Smooth muscle cell (in vitro differentiated cells): ENCODE data around the gene REG4. TPM values are rescaled to one million over a fixed set of nuclear protein-coding genes. Genes with fewer than 3 reads are reported as not detected.

Source experiments
- DNase-seq: peaks from one replicate; lab custom pipeline; 2025; ENCODE audit not compliant: unreplicated experiment; lab: John Stamatoyannopoulos, UW
- H2AFZ ChIP-seq: fragments of 200-600 bp; sonication (generic); 2 replicates; pipeline ENCODE4 v1.6.0; 2016; ENCODE audit warnings: antibody characterized with exemption, low read depth, mild to moderate bottlenecking
- H3F3A ChIP-seq: fragments of 200-600 bp; sonication (generic); 2 replicates; pipeline ENCODE4 v1.6.0; 2017; ENCODE audit warnings: antibody characterized with exemption, low read depth
- H3K27ac ChIP-seq: fragments of 200-600 bp; sonication (generic); 2 replicates; pipeline ENCODE4 v1.5.1; 2016; ENCODE audit warnings: low read depth, mild to moderate bottlenecking
- H3K27me3 ChIP-seq: fragments of 200-600 bp; sonication (generic); 2 replicates; pipeline ENCODE4 v1.6.1; 2016; ENCODE audit warnings: low read depth, mild to moderate bottlenecking
- H3K36me3 ChIP-seq: fragments of 200-600 bp; sonication (generic); 2 replicates; pipeline ENCODE4 v1.5.1; 2016; ENCODE audit warnings: low read depth
- H3K4me1 ChIP-seq: fragments of 200-600 bp; sonication (generic); 2 replicates; pipeline ENCODE4 v1.5.1; 2016; ENCODE audit warnings: low read depth
- H3K4me2 ChIP-seq: fragments of 200-600 bp; sonication (generic); 2 replicates; pipeline ENCODE4 v1.6.0; 2016; ENCODE audit warnings: mild to moderate bottlenecking
- H3K4me3 ChIP-seq: fragments of 200-600 bp; sonication (generic); 2 replicates; pipeline ENCODE4 v1.5.1; 2016; ENCODE audit warnings: mild to moderate bottlenecking
- H3K79me2 ChIP-seq: fragments of 200-600 bp; sonication (generic); 2 replicates; pipeline ENCODE4 v1.6.0; 2016; ENCODE audit warnings: low read depth, mild to moderate bottlenecking
- H3K9ac ChIP-seq: fragments of 200-600 bp; sonication (generic); 2 replicates; pipeline ENCODE4 v1.6.0; 2016; ENCODE audit warnings: low read depth
- H3K9me3 ChIP-seq: fragments of 200-600 bp; sonication (generic); replicated peaks from 2 replicates; pipeline ENCODE4 v1.5.1; 2016; ENCODE audit warnings: low read depth
- H4K20me1 ChIP-seq: fragments of 200-600 bp; sonication (generic); 2 replicates; pipeline ENCODE4 v1.6.0; 2016; ENCODE audit warnings: low read depth
- CTCF ChIP-seq: fragments of 200-600 bp; sonication (generic); IDR thresholded peaks from 2 replicates; pipeline ENCODE4 v1.5.1; 2017; ENCODE audit warnings: borderline replicate concordance, mild to moderate bottlenecking, antibody characterized with exemption; ENCODE audit not compliant: insufficient read depth, poor library complexity, severe bottlenecking
- WGBS: methylation state at CpG from one replicate; pipeline ENCODE4 v1.1.7; 2016; ENCODE audit warnings: low lambda C conversion rate; 5-methylcytosine and 5-hydroxymethylcytosine counted together
- polyA plus RNA-seq: library from polyadenylated mRNA; unstranded; fragments of >200 nt; fragmentation: Nextera tagmentation; extraction: Ambion mirVana; gene quantifications from 2 replicates; pipeline ENCODE4 v1.2.1, GENCODE V29; 2016
- total RNA-seq: library from RNA; depleted of rRNA; stranded (reverse); fragments of >200 nt; gene quantifications from 2 replicates; pipeline ENCODE4 v1.2.3, GENCODE V29; 2014

The REG4 gene
- total and polyA plus RNA-seq, 2 experiments from 2014 or later = not detected

- Histone ChIP-seq H3K27me3 (peaks cover 8% of the 10 kb centered on the region), H3K4me2 (no peak overlapping the region), H3K4me1 (no peaks in the 10 kb centered on the region), H3F3A (peaks cover 8% of the 10 kb centered on the region), H3K79me2 (no peaks in the 10 kb centered on the region), H3K9ac (no peak overlapping the region), H2AFZ (no peak overlapping the region), H3K27ac (no peak overlapping the region), H4K20me1 (no peaks in the 10 kb centered on the region), H3K4me3 (no peak overlapping the region), H3K9me3 (no peaks in the 10 kb centered on the region), H3K36me3 (no peaks in the 10 kb centered on the region)
- no peak for TF ChIP-seq CTCF
- DNase-seq = no peak
- WGBS = 85% methylated on average over 2 of the region's 2 CpGs
Measured at GRCh38 chr1:119811985-119812557, 811 bp upstream of the REG4 start.

- Histone ChIP-seq H3K27ac (no peak overlapping the region), H3K9ac (no peak overlapping the region), H3K9me3 (no peaks in the 10 kb centered on the region), H3K27me3 (peaks cover 12% of the 10 kb centered on the region), H3K4me1 (no peaks in the 10 kb centered on the region), H4K20me1 (no peaks in the 10 kb centered on the region), H3K4me3 (no peak overlapping the region), H3K79me2 (no peaks in the 10 kb centered on the region), H3K36me3 (no peaks in the 10 kb centered on the region), H2AFZ (no peak overlapping the region), H3K4me2 (peak overlapping the region; percentile 31), H3F3A (no peaks in the 10 kb centered on the region)
- peak; percentile 96 for TF ChIP-seq CTCF
- no peak for DNase-seq
- WGBS = 6% methylated on average over 6 of the region's 6 CpGs
Measured at GRCh38 chr1:119808972-119809550, 2.2 kb downstream of the REG4 start.

- Histone ChIP-seq H3K79me2 (no peaks in the 10 kb centered on the region), H3K27me3 (peaks cover 12% of the 10 kb centered on the region), H3K9me3 (no peaks in the 10 kb centered on the region), H4K20me1 (no peaks in the 10 kb centered on the region), H3F3A (no peaks in the 10 kb centered on the region), H3K4me1 (no peaks in the 10 kb centered on the region), H3K27ac (no peak overlapping the region), H3K9ac (no peak overlapping the region), H3K36me3 (no peaks in the 10 kb centered on the region), H3K4me2 (no peak overlapping the region), H3K4me3 (no peak overlapping the region), H2AFZ (no peak overlapping the region)
- 58% methylated on average over 3 of the region's 3 CpGs for WGBS
- no peak for TF ChIP-seq CTCF
- DNase-seq = no peak
Measured at GRCh38 chr1:119808491-119808890, 2.8 kb downstream of the REG4 start.

GRCh38 chr1:119806489-119806888 lies 4.8 kb downstream of the REG4 start:
- no peaks in the 10 kb centered on the region for H3K79me2 ChIP-seq
- no peak overlapping the region for H3K4me3 ChIP-seq
- no peaks in the 10 kb centered on the region for H3K9me3 ChIP-seq
- no peaks in the 10 kb centered on the region for H4K20me1 ChIP-seq
- no peaks in the 10 kb centered on the region for H3K36me3 ChIP-seq
- no peak overlapping the region for H3K27ac ChIP-seq
- WGBS = 79% methylated on average over 4 of the region's 4 CpGs
- no peak overlapping the region for H3K9ac ChIP-seq
- TF ChIP-seq CTCF = no peak
- no peaks in the 10 kb centered on the region for H3F3A ChIP-seq
- no peak overlapping the region for H3K4me2 ChIP-seq
- H2AFZ ChIP-seq = no peak overlapping the region
- H3K27me3 ChIP-seq = peaks cover 12% of the 10 kb centered on the region
- no peak for DNase-seq
- H3K4me1 ChIP-seq = no peaks in the 10 kb centered on the region
